RWPE1 (cell line): Measurements from ENCODE around the gene HSD3B7.
A peak's percentile ranks its signal among the peaks of the same experiment; 100 is the strongest.

Experiments used
- CTCF ChIA-PET: fragments of 350-600 bp; sonication (Branson Sonifier 250); formaldehyde crosslinking; extraction: SDS; loops from one replicate; lab custom pipeline; 2021; lab: Yijun Ruan, JAX
- POLR2A ChIA-PET: fragments of 400-600 bp; formaldehyde crosslinking; extraction: SDS; loops from one replicate; lab custom pipeline; 2020; ENCODE audit warnings: antibody characterized with exemption; ENCODE audit not compliant: low non-redundant PET; lab: Yijun Ruan, JAX
- DNase-seq: peaks from one replicate; pipeline ENCODE4 v3.0.0; 2012; ENCODE audit warnings: low spot score
- H3K27ac ChIP-seq: fragments of 450-650 bp; 2 replicates; pipeline ENCODE4 v1.5.1; 2017
- CTCF ChIP-seq: fragments of 450-650 bp; conservative IDR thresholded peaks from 2 replicates; pipeline ENCODE4 v1.5.1; 2017; ENCODE audit warnings: low read depth, mild to moderate bottlenecking

Gene HSD3B7

GRCh38 chr16:30996985-30997724, 12.1 kb downstream of the HSD3B7 start:
- peak; percentile 92 for DNase-seq
- CTCF ChIA-PET: interaction anchor here (1.5 kb wide), 1 partner anchor 12 kb away, joined by 11 read pairs; the partner anchor contains the start of gene HSD3B7
- no peak for TF ChIP-seq CTCF
- POLR2A ChIA-PET: interaction anchor here (0.7 kb wide), 1 partner anchor 68 kb away, joined by 3 read pairs; no protein-coding TSS in a partner anchor
- H3K27ac ChIP-seq: peak overlapping the region; percentile 94

- peak; percentile 92 for DNase-seq
- H3K27ac ChIP-seq: peak overlapping the region; percentile 94
- POLR2A ChIA-PET: interaction anchor here (0.5 to 0.7 kb wide), 2 partner anchors 55 to 67 kb away, joined by 3 to 7 read pairs; no protein-coding TSS in a partner anchor
- TF ChIP-seq CTCF: no peak
- CTCF ChIA-PET: interaction anchor here (0.6 to 1.4 kb wide), 3 partner anchors 13 to 445 kb away, joined by 3 to 14 read pairs (median 4); partner anchors contain the start of genes HSD3B7 and ZNF843
Measured at GRCh38 chr16:30997725-30998711, 13.0 kb downstream of the HSD3B7 start.

GRCh38 chr16:30998852-30999761, 14.1 kb downstream of the HSD3B7 start:
- POLR2A ChIA-PET: no interaction called here
- peak overlapping the region; percentile 94 for H3K27ac ChIP-seq
- TF ChIP-seq CTCF: no peak
- no peak for DNase-seq
- CTCF ChIA-PET: interaction anchor here (0.7 to 1.4 kb wide), 4 partner anchors 14 to 715 kb away, joined by 3 to 14 read pairs (median 4); partner anchors contain the start of gene HSD3B7

- ChIA-PET CTCF (interaction anchor here (0.7 to 3.1 kb wide), 2 partner anchors 15 to 86 kb away, joined by 3 to 13 read pairs; partner anchors contain the start of gene HSD3B7), POLR2A (no interaction called here)
- DNase-seq: no peak
- TF ChIP-seq CTCF: no peak
- no peak overlapping the region for H3K27ac ChIP-seq
Measured at GRCh38 chr16:31000671-31001382, 15.8 kb downstream of the HSD3B7 start.

- ChIA-PET CTCF (interaction anchor here (0.5 to 3.1 kb wide), 2 partner anchors 16 to 19 kb away, joined by 3 to 13 read pairs; partner anchors contain the start of gene HSD3B7), POLR2A (interaction anchor here (0.7 kb wide), 1 partner anchor 51 kb away, joined by 12 read pairs; no protein-coding TSS in a partner anchor)
- H3K27ac ChIP-seq: peak overlapping the region; percentile 14; the same call in 1 of the 2 replicates
- no peak for TF ChIP-seq CTCF
- DNase-seq: no peak
Measured at GRCh38 chr16:31001507-31002249, 16.7 kb downstream of the HSD3B7 start.
